RCC 7860 (cell line): ENCODE data around the gene STYXL1.
A peak's percentile ranks its signal among the peaks of the same experiment; 100 is the strongest.

Experiments
- DNase-seq: peaks from one replicate; pipeline ENCODE4 v3.0.0-alpha.2; 2015; ENCODE audit warnings: low spot score
- FAIRE-seq: peaks from 2 replicates; lab custom pipeline; 2012; peaks lifted over from hg19 to GRCh38; lab: Jason Lieb, UNC

STYXL1 gene

DNA sequence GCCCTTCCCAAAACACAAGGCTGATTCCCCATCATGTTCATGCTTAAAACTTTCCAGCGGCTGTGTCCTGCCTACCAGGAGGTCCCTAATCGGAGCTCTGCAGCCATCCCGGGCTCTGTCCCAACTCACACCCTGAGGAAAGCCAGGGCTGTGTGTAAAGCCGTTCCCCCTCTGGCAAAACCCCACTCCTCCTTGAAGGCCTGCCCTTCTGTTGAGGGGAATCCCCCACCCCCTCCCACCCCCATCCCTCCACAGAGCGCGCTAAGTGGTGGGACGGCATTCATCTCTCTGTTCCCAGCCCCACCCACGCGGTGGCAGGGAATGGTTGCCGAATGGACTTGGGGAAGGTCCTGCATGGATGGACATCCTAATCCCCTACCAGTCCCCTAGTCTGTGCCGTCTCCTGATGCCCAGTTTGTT lies 52.7 kb downstream of the STYXL1 start:
- no peak for FAIRE-seq
- DNase-seq = no peak

DNA sequence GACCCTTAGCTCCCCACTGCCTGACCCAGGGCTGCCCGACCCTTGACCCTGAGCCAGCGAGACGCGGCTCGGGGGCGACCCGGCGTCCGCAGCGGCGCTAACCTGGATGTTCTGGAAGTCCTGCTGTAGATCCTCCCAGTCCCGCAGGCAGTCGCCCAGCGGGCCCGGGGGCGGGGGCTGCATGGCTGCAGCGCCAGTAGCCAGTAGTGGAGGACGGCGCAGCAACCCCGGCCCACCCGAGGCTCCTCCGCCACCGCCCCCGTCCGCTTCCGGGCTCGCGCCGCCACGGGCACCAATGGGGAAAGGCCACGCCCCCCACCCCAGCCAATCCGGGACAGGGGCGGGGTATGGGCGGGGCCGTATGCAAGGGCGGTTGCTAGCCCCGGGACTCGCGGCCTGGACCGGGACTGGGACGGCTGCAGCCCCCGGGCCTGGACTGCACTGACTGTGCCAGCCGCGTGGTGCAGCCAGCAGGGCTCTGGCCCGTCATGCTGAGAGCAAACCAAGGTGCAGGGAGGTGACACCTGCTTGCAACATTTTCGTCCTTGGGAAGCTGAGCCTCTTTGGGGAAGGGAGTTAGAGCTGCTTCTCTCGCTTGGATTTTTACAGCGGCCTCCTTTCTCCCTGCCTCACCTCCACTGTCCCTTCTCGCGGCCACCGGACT lies 53.3 kb downstream of the STYXL1 start, which contains the start of gene TMEM120A:
Gene TMEM120A, minus strand, starts transcription at position 208 of the 664 bp plus-strand sequence. Its CDS starts 25 bp downstream, at position 183.
- FAIRE-seq (peak; percentile 11), DNase-seq (peak; percentile 86)

GRCh38 chr7:75993689-75994387 lies 54.0 kb downstream of the STYXL1 start:
- FAIRE-seq = no peak
- peak; percentile 29 for DNase-seq

- FAIRE-seq = no peak
- no peak for DNase-seq
Measured at GRCh38 chr7:75992083-75992755, 55.6 kb downstream of the STYXL1 start.

DNA sequence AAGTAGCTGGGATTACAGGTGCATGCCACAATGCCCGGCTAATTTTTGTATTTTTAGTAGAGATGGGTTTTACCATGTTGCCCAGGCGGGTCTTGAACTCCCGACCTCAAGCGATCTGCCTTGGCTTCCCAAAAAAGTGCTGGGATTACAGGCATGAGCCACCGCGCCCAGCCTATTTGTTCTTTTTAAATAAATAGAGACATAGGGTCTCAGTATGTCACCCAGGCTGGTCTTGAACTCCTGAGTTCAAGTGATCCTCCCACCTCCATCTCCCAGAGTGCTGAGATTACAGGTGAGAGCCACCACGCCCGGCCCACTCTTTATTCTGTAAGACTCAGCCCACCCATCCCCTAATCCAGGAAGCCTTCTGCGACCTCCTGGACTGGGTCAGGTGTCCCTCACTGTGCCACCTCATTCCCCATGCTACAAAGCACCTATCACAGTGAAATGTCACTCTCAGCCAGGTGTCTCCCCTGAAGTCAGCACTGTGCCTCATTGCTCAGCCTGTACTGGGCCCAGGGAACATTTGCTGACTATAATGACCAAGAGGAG lies 56.2 kb downstream of the STYXL1 start:
- FAIRE-seq (no peak), DNase-seq (no peak)

DNA sequence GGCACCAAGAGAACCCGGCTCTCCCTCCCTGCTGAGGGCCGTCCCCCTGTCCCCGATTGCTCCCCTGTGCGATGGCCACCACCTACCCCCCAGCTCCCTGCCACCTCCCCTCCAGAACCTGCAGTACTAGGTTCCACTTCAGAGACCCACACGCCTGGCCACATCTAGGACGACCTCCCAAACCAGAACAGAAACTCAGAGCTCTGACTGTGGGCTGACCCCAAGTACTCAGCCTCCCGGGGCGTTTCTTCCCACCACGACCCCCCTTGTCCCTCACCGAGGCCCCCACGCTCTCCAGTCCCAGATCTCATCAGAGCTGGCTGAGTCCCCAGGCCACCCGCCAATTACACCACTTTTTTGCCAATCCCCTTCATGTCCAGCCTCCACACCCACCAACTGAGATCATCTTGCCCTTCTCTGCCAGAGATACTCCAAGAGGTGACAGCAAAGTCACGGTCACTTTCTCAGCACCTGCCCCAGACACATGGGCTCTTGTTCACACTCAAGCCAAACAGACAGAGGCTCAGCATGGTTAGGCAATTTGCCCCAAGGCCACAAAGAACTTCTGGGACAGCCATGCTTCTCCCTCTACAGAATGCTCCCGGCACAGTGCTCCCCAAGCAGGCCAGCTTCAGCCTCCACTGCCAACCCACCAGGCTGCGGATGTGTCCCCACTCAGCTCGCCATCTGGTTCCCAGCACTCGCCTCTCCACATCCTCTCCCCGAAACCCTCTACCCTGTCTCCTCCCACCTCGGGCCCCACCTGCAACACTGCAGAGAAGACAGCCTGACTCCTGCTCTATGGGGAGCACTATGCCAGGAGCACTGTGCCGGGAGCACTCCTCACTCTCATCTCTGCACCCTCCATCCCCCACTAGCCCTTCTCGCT lies 58.1 kb downstream of the STYXL1 start:
- FAIRE-seq = no peak
- no peak for DNase-seq

GRCh38 chr7:75988568-75989499 lies 59.0 kb downstream of the STYXL1 start:
- DNase-seq = no peak
- no peak for FAIRE-seq

- DNase-seq (no peak), FAIRE-seq (no peak)
Measured at GRCh38 chr7:75987805-75988567, 59.8 kb downstream of the STYXL1 start.

- FAIRE-seq (no peak), DNase-seq (no peak)
Measured at GRCh38 chr7:75987026-75987804, 60.6 kb downstream of the STYXL1 start.

- DNase-seq (no peak), FAIRE-seq (no peak)
Measured at GRCh38 chr7:75986147-75986781, 61.5 kb downstream of the STYXL1 start.

GRCh38 chr7:75985518-75986146 lies 62.2 kb downstream of the STYXL1 start:
- DNase-seq (no peak), FAIRE-seq (no peak)

GRCh38 chr7:75985009-75985517 lies 62.7 kb downstream of the STYXL1 start:
- DNase-seq = no peak
- FAIRE-seq = no peak

DNA sequence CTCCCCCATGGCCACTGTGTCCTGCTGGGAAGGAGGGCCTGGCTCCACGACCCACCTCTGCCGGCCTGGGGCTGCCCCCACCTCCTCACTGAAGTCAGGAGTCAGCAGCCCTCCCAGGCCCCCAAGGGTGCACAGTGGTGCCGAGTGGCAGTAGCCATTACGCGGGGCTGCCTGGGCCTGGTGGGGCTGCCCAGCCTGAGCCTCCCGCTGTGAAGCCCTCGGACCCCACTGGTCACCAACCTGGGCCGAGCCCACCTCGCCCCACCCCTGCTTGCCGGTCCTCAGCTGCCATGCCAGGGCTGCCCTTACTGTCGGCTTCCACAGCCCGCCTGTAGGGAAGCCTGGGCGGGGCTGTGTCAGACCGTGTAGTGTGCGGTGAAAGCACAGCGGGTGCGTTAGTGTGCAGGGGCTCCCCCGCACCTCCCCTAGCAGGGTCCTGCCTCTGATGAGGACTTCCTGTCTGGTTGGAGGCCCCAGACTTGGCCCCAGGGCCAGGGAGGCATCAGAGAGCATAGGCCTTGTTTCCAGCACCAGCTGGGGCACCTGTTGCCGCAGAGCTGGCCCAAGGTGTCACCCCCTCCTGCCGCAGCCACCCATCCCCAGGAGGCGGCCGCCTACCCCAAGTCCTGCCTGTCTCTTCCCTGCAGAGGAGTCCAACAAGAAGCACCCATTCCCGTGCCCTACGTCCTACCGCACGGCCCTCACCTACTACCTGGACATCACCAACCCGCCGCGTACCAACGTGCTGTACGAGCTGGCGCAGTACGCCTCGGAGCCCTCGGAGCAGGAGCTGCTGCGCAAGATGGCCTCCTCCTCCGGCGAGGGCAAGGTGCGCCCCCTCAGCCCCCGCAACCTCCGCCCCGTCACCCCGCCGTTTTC lies 63.4 kb downstream of the STYXL1 start:
- FAIRE-seq (no peak), DNase-seq (no peak)

DNA sequence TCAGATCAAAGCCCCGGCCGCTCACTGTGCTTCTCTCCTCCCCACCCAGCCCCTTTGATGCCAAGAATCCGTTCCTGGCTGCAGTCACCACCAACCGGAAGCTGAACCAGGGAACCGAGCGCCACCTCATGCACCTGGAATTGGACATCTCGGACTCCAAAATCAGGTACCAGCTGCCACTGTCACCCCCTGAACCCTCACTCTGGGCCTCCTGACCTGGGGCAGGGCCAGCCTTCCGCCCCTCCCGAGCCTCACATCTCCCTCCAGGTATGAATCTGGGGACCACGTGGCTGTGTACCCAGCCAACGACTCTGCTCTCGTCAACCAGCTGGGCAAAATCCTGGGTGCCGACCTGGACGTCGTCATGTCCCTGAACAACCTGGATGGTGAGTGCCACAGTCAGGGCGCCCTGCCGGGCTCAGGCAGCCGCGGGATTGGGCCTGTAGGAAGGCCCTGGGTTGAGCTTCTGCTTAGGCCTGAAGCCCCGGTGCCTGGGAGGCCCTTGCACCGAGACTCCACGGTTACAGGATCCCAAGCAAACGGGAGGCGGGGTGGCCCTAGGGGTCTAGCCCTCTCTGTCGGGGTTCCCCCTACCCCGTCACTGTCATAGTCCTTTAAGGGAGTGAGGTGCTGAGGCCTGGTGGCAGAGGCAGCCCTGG lies 64.2 kb downstream of the STYXL1 start:
- no peak for FAIRE-seq
- DNase-seq = no peak

GRCh38 chr7:75982306-75983064 lies 65.3 kb downstream of the STYXL1 start:
- DNase-seq (no peak), FAIRE-seq (no peak)
